K562 (cell line): ENCODE data around the gene NFIB. TPM values are rescaled to one million over a fixed set of nuclear protein-coding genes. Genes with fewer than 3 reads are reported as not detected.

Experiments
- CAMTA2 ChIP-seq: fragments of 250-450 bp; sonication (Bioruptor Pico); conservative IDR thresholded peaks from 2 replicates; pipeline ENCODE4 v1.5.1; 2022
- CBX8 ChIP-seq: fragments of 200-600 bp; sonication (generic); IDR thresholded peaks from 2 replicates; pipeline ENCODE4 v1.6.1; 2012; ENCODE audit warnings: borderline replicate concordance, mixed run types, low read depth, mild to moderate bottlenecking, moderate library complexity, mixed read lengths, low read length, control low read depth, inconsistent platforms; ENCODE audit not compliant: poor library complexity, severe bottlenecking; ENCODE audit errors: extremely low read depth
- CEBPB ChIP-seq: fragments of 450-650 bp; IDR thresholded peaks from 2 replicates; pipeline ENCODE4 v1.6.1; 2016; ENCODE audit warnings: missing genetic modification characterization, missing compliant biosample characterization
- E2F6 ChIP-seq, 2 experiments: IDR thresholded peaks; 2 replicates each; pipeline ENCODE4 v1.6.1; 2011; ENCODE audit warnings: borderline replicate concordance in 1 of 2, control low read depth in 1 of 2, low read depth in 1 of 2, low read length in 1 of 2, mild to moderate bottlenecking in 1 of 2, mixed read lengths in 1 of 2, moderate library complexity in 1 of 2; ENCODE audit not compliant: insufficient read depth in 1 of 2, insufficient read length in 1 of 2, poor library complexity in 1 of 2, severe bottlenecking in 1 of 2; ENCODE audit errors: extremely low read depth in 1 of 2
- E2F8 ChIP-seq: fragments of 450-650 bp; IDR thresholded peaks from 2 replicates; pipeline ENCODE4 v1.7.1; 2018; ENCODE audit warnings: mild to moderate bottlenecking, low read depth; ENCODE audit not compliant: partially characterized antibody
- EGR1 ChIP-seq: fragments of 450-650 bp; conservative IDR thresholded peaks from 2 replicates; pipeline ENCODE4 v1.6.1; 2017; ENCODE audit warnings: mild to moderate bottlenecking
- EZH2 ChIP-seq: IDR thresholded peaks from 2 replicates; pipeline ENCODE4 v1.6.1; 2012; ENCODE audit warnings: low read depth, mild to moderate bottlenecking, inconsistent platforms, low read length, borderline replicate concordance
- HMBOX1 ChIP-seq: sonication (generic); IDR thresholded peaks from 2 replicates; pipeline ENCODE4 v1.6.1; 2016
- NR1H2 ChIP-seq: sonication (generic); formaldehyde crosslinking; IDR thresholded peaks from 2 replicates; pipeline ENCODE4 v1.4.0; 2020; ENCODE audit warnings: mild to moderate bottlenecking, missing genetic modification reagents
- POLR2G ChIP-seq: fragments of 200-400 bp; formaldehyde crosslinking; IDR thresholded peaks from 2 replicates; pipeline ENCODE4 v1.6.1; 2017; ENCODE audit warnings: low read depth, mild to moderate bottlenecking, antibody characterized with exemption, low read length, moderate library complexity
- SMAD4 ChIP-seq: fragments of 250-450 bp; sonication (Bioruptor Pico); conservative IDR thresholded peaks from 2 replicates; pipeline ENCODE4 v1.8.0; 2021; ENCODE audit warnings: inconsistent platforms, mild to moderate bottlenecking, moderate library complexity
- SOX6 ChIP-seq: fragments of 450-650 bp; IDR thresholded peaks from 2 replicates; pipeline ENCODE4 v1.6.1; 2014; ENCODE audit warnings: mild to moderate bottlenecking
- ZBTB11 ChIP-seq, 3 experiments: fragments of 200-800 bp in 1 of 3; fragments of 250-450 bp in 1 of 3; fragments of 450-650 bp in 1 of 3; sonication (Bioruptor Pico) in 1 of 3; sonication (Bioruptor generic) in 1 of 3; formaldehyde crosslinking in 1 of 3; IDR thresholded peaks; 2 replicates each; pipeline versions ENCODE4 v1.6.1 to v1.8.0; 2016 to 2022; ENCODE audit warnings: mild to moderate bottlenecking in 2 of 3, missing genetic modification characterization in 2 of 3, missing compliant biosample characterization in 1 of 3, moderate library complexity in 1 of 3
- ZNF224 ChIP-seq: sonication (generic); formaldehyde crosslinking; IDR thresholded peaks from 2 replicates; pipeline ENCODE4 v1.8.0; 2022; ENCODE audit warnings: mild to moderate bottlenecking, missing genetic modification reagents
- ZNF232 ChIP-seq: sonication (generic); formaldehyde crosslinking; IDR thresholded peaks from 2 replicates; pipeline ENCODE4 v1.8.0; 2022; ENCODE audit warnings: mild to moderate bottlenecking, missing genetic modification reagents
- polyA plus RNA-seq, 8 experiments: library from polyadenylated mRNA; depleted of rRNA in 4 of 8; stranded (reverse) in 5 of 8; unstranded in 3 of 8; fragments of >200 nt; fragmentation: Nextera tagmentation in 2 of 8; fragmentation: Illumina TruSeq in 1 of 8; extraction: Ambion mirVana in 2 of 8; extraction: Trizol in 1 of 8; gene quantifications; 2 replicates each; pipeline versions ENCODE4 v1.2.1 to v1.2.3, GENCODE V29; 2011 to 2014; ENCODE audit warnings: inconsistent platforms in 1 of 8, missing spikeins in 1 of 8
- total RNA-seq, 7 experiments: library from RNA; depleted of rRNA in 6 of 7; stranded (reverse); fragments of >200 nt in 6 of 7; fragmentation: Illumina TruSeq in 2 of 7; extraction: Trizol in 2 of 7; gene quantifications; 2 replicates each; pipeline versions ENCODE4 v1.2.1 to v1.2.3, GENCODE V29; 2011 to 2021; ENCODE audit warnings: low replicate concordance in 1 of 7

The NFIB gene
- total and polyA plus RNA-seq, 9 of the 15 experiments (the other 6 are each of a cell fraction or from before 2014, with no cell fraction given): 1.2 to 3.3 (median 1.9) TPM

- 0 out of 2 replicates have a peak, but pooled peaks have one; percentile 25 for TF ChIP-seq HMBOX1
- peak; percentile 2 for TF ChIP-seq CBX8
- no peak for TF ChIP-seq CAMTA2 (CRISPR knock-in tag)
- 0 out of 2 replicates have a peak, but pooled peaks have one; percentile 38 for TF ChIP-seq EZH2
- peak; percentile 51 for TF ChIP-seq EGR1
- TF ChIP-seq ZNF224 (CRISPR knock-in tag): no peak
- TF ChIP-seq E2F6 (IDR thresholded peaks at IDR 0.05; ENCODE audit: borderline replicate concordance in 1 of 2, extremely low read depth in 1 of 2, insufficient read depth in 1 of 2, insufficient read length in 1 of 2, low read depth in 1 of 2, low read length in 1 of 2, poor library complexity in 1 of 2, severe bottlenecking in 1 of 2): peak in 1 of 2 experiments; percentile 33
- TF ChIP-seq SOX6: no peak
- TF ChIP-seq SMAD4 (CRISPR knock-in tag): no peak
- no peak for TF ChIP-seq ZNF232
- TF ChIP-seq E2F8: no peak
- TF ChIP-seq CEBPB: no peak
- no peak for TF ChIP-seq ZBTB11 (CRISPR knock-in tag; IDR thresholded peaks at IDR 0.05)
- no peak for TF ChIP-seq POLR2G
- no peak for TF ChIP-seq NR1H2 (CRISPR knock-in tag)
Observed at GRCh38 chr9:14312719-14313377, 1.1 kb downstream of the NFIB start (continued).
